ENCODE results near the gene LYZ.

GRCh38 chr12:69343357-69343756 lies 4.8 kb upstream of the LYZ start:
- TF ChIP-seq EZH2 (IDR thresholded peaks at IDR 0.05; ENCODE audit: insufficient read depth, poor library complexity, severe bottlenecking) (no peak), EZH2phosphoT487 (IDR thresholded peaks at IDR 0.05; ENCODE audit: insufficient read depth, low read depth) (no peak)
